NCI-H187 treated with DMSO at 0.1 percent for 48 hours (cell line): ENCODE measurements around the gene U2AF1L4.

Experiments
- DNase-seq: peaks from one replicate; lab custom pipeline; 2025; lab: John Stamatoyannopoulos, UW

U2AF1L4 gene

DNA sequence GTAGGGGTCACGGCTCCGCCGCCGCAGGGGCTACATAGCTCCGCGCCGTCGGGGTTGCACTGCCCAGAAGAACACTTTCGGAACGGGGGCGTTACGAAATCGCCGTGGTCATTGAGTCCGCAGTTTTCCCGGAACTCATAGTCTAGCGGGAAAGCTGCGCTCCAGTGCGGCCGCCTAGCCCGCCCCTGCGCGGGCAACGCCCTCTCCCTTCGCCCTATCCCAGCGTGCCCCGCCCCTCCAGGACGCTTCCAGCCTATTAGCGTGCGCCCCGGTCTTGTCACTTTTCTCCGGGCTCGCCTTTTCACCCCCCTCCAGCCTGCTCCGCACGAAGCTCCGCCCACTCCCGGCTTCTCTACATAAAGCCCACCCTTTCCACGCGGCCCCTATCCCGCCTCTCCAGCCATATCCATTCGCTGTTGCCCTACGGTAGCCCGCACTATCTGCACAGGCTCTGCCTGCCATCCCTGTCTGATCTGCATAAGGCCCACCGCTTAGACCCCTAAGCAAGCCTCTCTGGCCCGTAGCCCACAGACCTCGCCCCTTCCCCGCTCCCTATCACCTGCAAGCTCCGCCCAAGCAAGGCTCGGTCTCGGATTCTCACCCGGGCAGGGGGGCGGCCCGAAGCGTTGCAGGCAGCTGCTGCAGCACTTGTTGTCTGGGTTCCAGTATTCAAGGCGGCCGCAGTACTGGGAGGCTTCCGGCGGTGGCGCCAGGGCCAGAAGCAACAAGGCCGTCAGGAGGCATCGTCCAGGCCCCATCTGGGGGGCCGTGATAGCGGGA, 4.6 kb downstream of the U2AF1L4 start:
- DNase-seq, result peak; percentile 91

- DNase-seq, result no peak
These were observed 5.2 kb downstream of the U2AF1L4 start for GRCh38 chr19:35740108-35740422.

DNA sequence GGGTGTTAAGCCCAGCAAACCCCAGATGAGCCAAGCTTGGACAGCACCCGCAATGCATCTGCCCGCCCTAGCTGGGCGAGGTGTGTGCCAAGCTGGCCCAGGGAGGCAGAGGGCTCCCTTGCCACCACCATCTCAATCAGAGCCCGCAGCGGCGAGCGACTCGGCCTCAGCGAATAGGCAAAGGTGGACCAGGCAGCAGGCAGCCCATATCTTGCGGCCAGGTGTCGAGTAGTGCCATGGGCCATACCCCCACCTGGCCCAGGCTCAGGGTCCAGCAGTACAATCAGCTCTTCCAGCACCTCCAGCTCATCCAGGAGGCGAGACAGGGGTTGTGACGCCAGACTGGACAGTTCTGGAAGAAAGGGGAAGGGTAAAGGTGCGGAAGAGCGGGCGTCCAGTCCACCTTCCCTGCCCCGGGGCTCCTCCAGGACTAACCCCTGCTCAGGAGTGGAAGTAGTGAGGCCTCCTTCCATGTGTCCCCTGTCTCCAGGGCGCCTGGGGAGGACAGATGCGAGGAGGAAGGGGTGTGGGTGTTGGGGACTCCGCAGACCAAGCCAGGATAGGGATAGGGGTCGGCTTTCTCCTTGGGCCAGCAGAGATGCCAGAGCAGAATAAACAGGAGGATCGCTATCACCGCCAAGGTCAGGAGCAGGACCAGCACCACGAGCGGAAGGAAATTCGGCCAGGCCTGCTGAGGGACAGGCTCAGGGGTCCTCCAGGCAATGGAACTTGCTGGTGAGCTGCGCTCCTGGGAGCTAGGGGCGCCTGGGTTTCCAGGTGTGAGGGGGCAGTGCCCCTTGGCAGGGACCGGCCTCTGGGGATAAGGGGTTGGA, 5.7 kb downstream of the U2AF1L4 start:
- no peak for DNase-seq

- DNase-seq, result no peak
These were observed 6.4 kb downstream of the U2AF1L4 start for GRCh38 chr19:35738887-35739229.

GRCh38 chr19:35738021-35738886, 7.0 kb downstream of the U2AF1L4 start:
- DNase-seq, result no peak

GRCh38 chr19:35736913-35737886, 8.0 kb downstream of the U2AF1L4 start:
- DNase-seq, result no peak

DNA sequence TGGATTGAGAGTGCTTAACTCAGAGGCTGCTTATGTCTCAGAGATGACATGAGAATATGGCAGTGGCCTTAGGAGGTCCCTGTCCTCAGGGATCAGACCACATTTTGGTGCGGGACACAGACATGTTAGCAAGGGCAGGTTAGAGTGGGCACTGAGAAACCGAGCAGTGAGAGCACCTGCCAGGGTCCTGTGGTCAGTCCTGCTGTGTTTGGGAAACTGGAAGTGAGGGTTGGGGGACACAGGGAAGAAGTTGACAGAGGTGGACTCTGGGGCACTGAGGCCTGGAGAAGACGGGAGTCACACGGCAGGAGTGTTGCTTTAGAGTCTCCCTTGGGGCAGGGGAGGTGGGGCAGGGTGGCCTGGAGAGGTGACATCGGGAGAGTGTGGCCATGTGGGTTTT, 10.3 kb downstream of the U2AF1L4 start:
- DNase-seq, result no peak

- no peak for DNase-seq
These were observed 10.9 kb downstream of the U2AF1L4 start for GRCh38 chr19:35734273-35734672.

DNA sequence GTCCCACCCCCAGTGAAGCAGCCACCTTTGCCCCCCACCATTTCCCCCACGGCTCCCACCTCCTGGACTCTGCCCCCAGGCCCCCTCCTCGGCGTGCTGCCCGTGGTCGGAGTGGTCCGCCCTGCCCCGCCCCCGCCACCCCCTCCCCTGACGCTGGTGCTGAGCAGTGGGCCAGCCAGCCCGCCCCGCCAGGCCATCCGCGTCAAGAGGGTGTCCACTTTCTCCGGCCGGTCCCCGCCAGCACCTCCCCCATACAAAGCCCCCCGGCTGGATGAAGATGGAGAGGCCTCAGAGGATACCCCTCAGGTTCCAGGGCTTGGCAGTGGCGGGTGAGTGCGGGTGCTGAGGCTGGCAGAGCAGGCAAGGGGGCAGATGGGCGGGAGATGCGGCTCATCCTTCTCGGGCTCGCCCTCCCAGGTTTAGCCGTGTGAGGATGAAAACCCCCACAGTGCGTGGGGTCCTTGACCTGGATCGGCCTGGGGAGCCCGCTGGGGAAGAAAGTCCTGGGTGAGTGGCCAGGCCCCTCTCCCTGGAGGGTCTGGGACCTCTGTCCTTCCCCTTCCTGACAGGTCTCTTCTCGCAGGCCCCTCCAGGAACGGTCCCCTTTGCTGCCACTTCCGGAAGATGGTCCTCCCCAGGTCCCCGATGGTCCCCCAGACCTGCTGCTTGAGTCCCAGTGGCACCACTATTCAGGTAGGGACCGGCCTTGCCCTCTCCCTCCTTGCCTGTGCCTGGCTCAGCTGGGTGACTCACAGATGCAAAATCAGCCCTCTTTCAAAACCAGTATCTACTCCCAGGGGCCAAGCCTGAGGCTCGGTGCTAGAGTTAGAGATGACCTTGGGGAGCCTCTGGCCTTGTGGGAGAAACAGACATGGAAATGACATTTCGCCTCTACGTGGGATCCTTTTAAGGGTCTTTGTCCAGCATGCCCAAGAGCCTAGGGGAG, 11.8 kb downstream of the U2AF1L4 start:
- DNase-seq, result no peak

DNA sequence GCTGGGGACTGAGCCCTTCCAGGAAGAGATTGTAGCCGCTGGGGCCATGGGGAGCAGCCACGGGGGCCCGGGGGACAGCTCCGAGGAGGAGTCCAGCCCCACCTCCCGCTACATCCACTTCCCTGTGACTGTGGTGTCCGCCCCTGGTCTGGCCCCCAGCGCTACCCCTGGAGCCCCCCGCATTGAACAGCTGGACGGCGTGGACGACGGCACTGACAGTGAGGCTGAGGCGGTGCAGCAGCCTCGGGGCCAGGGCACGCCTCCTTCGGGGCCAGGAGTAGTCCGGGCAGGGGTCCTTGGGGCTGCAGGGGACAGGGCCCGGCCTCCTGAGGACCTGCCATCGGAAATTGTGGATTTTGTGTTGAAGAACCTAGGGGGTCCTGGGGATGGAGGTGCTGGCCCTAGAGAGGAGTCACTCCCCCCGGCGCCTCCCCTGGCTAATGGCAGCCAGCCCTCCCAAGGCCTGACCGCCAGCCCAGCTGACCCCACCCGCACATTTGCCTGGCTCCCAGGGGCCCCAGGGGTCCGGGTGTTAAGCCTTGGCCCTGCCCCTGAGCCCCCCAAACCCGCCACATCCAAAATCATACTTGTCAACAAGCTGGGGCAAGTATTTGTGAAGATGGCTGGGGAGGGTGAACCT, 12.6 kb downstream of the U2AF1L4 start:
- DNase-seq, result no peak

- no peak for DNase-seq
These were observed 13.3 kb downstream of the U2AF1L4 start for GRCh38 chr19:35731779-35732405.

GRCh38 chr19:35731353-35731752, 13.9 kb downstream of the U2AF1L4 start:
- no peak for DNase-seq

GRCh38 chr19:35730326-35730725, 14.9 kb downstream of the U2AF1L4 start:
- DNase-seq, result no peak

- no peak for DNase-seq
These were observed 15.5 kb downstream of the U2AF1L4 start for GRCh38 chr19:35729763-35730162.

DNA sequence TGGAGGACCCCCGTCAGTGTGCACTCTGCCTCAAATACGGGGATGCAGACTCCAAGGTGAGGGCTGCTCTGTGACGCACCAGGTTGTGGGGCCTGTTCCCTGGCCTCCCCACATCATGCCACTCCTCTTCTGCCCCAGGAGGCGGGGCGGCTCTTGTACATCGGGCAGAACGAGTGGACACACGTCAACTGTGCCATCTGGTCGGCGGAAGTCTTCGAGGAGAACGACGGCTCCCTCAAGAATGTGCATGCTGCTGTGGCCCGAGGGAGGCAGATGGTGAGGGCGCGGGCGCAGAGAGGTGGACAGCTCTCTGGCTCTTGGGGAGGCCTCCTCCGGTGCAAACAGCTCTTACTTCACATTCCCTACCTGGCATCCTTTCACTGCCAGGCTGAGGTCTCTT, 16.2 kb downstream of the U2AF1L4 start:
- DNase-seq, result no peak

DNA sequence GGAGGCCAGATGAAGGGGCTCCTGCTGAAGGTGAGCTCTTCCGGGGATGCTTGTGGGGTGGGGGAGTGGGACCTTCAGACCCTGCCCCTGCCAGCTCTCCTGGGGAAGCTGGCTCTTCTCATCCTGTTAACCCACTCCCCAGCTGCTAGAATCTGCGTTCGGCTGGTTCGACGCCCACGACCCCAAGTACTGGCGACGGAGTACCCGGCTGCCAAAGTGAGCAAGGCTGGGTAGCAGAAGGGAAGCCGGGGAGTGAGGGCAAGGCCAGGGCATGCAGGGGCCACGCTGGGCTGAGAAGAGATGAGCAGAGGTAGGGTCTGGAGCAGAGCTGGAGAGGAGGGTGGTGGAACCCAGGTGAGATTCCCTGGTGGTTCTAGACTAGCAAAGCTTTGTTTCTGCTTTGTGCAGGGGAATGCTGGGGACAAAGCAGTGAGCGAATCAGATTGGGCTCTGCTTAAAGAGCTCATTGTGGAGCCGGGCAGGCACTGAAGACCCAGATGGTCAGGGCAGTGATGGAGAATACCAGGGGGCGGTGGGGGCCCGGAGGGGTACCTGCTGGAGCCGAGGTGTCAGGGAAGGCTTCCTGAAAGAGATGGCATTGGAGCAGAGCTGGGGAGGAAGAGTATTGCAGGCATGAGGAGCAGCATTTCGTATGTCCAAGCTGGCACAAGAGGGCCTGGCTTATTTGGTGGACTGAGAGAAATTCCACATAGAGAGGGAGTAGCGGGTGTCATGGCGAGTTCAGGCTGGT, 17.1 kb downstream of the U2AF1L4 start:
- DNase-seq, result no peak

DNA sequence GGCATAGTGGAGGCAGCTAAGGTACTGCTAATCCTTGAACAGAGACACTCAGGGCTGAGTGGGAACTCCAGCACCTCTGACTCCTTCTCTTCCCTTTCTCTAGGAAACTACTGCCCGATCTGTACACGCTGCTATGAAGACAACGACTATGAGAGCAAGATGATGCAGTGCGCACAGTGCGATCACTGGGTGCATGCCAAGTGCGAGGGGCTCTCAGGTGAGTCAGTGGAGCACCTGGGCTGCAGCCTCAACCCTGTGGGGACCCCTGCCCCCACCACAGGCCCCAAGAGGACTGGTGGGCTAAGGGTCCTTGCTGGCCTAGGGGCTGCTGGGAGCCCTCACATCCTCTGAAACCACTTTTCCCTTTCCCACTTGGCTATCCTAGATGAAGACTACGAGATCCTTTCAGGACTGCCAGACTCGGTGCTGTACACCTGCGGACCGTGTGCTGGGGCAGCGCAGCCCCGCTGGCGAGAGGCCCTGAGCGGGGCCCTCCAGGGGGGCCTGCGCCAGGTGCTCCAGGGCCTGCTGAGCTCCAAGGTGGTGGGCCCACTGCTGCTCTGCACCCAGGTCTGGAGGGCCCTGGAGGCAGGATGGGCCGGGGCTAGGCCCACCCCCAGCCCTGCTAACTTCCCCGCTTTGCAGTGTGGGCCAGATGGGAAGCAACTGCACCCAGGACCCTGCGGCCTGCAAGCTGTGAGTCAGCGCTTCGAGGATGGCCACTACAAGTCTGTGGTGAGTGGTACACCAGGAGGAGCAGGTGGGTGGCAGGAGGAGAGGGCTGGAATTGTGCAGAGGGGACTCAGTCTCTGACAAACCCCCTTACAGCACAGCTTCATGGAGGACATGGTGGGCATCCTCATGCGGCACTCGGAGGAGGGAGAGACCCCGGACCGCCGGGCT, 17.9 kb downstream of the U2AF1L4 start:
- DNase-seq, result no peak
